ENCODE results near the gene CAPZB.

Gene CAPZB

GRCh38 chr1:19343617-19344350, 141.6 kb downstream of the CAPZB start:
- ATAC-seq, result no peak

- ATAC-seq, result no peak
Measured at GRCh38 chr1:19342894-19343616, 142.3 kb downstream of the CAPZB start.

GRCh38 chr1:19342062-19342750, 143.1 kb downstream of the CAPZB start:
- ATAC-seq, result no peak

DNA sequence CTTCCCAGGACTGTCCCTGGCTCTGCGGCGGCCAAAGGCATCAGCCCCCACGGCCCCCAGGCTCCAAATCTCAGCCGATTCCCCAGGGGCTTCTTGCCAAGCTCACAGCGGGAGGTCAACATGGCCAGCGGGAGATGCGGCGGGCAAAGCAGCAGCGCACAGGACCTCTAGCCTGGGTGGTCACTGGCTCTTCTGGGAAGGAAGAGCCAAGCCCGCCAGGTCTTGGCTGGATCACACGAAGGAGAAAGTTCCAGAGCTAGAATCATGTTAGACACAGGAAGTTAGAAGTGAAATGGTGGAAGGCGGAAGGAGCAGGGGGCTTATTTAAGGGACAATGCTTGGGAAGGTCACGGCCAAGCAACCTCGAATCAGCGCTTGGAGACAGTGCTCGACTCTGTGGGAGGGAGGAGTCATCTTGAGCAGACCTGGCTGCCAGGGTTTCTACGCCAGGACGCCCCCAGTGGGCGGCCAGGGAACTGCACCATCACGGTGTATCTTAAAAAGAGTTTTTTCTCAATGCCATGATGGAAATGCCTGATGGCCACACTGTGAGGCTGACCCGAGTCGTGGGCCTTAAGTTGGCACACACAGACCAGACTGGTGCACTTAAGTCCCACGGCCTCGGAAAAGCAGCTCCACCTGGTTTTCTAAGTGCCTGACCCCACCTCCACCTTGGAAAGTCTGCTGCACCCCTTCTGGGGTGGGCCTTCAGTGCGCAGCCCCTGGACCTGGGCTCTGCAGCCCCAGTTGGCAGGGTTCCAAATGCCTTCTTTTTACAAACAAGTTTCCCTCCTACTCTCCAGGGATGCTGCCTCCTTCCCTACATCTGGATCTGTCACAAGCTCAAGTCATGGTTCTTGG, 143.9 kb downstream of the CAPZB start:
- peak; percentile 61 to 73 for ATAC-seq

- ATAC-seq, result no peak
Measured at GRCh38 chr1:19340387-19340937, 144.9 kb downstream of the CAPZB start.

GRCh38 chr1:19339214-19339861, 146.0 kb downstream of the CAPZB start:
- ATAC-seq, result no peak

DNA sequence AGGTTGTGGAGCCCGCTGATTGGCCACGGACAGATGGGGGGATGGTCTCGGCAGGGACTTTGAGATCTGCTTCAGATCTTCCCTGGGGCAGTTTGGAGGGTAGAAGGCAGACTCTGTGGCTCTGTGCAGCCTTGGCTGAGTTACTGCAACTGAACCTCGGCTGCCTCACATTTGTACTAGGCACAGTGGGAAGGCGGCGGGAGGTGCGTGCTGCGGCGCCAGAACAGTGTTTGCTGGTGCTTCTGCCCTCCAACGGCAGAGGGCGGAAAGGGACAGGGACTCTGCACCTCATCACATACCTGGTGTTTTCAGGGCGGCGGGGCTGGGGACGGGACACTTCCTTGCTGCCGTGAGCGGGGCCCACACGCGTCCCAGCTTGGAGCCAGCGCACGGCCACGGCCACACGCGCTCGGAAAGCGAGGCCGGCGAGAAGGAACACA, 147.0 kb downstream of the CAPZB start:
- ATAC-seq, result no peak

GRCh38 chr1:19337289-19337688, 148.1 kb downstream of the CAPZB start:
- no peak for ATAC-seq

DNA sequence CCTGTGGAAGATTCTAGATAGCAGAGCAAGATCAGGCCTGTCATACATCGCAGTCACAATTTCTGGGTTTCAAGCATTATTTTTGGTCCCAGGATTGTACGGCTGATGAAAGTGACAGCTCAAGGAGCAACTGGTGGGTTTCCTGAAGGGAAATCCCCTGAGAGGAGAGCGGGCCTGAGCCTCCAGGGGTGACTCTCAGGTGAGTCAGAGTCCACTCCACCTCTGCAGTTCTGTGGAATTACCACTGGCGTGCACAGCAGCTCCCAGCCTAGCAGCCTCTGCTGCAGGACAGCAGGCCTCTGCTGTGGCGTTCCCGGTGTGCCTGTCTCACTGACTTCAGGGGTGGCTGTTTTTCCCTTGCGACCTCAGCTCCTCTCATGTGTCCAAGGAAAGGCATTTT, 148.8 kb downstream of the CAPZB start:
- peak; percentile 78 to 82 for ATAC-seq

DNA sequence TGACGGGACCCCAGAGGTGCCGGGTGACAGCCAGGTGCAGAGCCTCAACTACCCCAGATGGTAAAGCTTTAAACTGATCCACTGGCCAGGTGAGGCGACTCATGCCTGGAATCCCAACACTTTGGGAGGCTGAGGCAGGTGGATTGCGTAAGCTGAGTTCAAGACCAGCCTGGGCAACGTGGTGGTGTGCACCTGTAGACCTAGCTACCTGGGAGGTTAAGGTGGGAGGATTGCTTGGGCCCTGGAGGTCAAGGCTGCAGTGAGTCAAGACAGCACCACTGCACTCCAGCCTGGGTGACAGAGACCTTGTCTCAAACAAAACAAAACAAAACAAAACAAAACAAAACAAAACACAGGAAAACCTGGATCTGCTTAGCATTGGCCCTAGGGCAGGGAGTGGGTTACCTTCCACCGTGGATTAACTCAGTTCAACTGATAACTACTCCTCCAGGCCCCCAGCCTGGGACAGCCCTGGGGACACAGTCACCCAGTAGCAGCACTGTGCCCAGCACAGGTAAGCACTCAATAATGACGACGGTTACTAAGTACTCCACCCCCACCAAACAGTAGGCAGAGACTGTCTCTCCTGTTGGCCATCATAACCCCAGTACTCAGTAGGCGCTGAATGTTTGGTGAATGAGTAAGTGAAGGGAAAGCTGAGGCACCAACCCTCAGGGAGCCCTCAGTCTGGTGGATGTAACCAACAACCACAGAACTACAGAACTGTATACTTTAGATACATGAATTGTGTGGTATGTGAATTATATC, 151.6 kb downstream of the CAPZB start:
- no peak for ATAC-seq

DNA sequence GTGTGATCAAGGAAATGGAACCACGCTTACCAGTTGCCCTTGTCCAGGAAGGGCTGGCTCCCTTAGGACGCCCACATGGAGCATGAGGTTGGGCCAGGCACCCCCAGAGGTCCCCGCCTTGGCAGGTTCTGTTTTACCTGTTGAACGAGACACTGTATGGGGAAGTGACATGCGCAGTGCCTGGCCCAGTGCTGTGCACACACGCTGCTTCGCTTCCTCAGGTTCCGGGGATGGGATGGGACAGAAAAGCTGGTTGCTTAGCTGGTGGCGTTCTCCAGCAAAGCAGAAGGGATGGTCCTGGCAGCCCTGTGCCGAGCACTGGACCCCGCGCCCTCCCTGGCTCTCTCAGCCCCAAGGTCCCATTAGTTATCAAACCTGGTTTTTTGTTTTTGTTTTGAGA, 152.5 kb downstream of the CAPZB start:
- ATAC-seq, result no peak

GRCh38 chr1:19331262-19331878, 154.0 kb downstream of the CAPZB start:
- no peak for ATAC-seq

GRCh38 chr1:19330449-19331135, 154.7 kb downstream of the CAPZB start:
- no peak for ATAC-seq

GRCh38 chr1:19329611-19330010, 155.7 kb downstream of the CAPZB start:
- no peak for ATAC-seq

DNA sequence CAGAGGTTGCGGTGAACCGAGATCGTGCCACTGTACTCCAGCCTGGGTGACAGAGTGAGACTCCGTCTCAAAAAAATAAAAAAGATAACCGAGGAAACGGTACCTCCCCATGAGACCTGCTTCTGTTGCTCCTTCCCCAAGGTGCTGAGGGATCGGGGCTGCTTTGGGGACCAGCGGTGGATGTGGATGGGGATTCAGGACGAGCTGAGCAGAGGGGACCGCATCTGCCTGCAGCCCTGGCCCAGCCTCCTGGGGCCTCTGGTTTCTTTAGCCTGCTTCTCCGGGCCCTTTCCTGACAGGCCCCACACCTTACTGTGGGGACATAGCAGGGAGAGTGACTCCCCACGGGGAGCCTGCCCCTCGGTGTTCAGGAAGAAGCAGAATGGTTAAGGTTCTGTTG, 156.2 kb downstream of the CAPZB start:
- ATAC-seq, result no peak

DNA sequence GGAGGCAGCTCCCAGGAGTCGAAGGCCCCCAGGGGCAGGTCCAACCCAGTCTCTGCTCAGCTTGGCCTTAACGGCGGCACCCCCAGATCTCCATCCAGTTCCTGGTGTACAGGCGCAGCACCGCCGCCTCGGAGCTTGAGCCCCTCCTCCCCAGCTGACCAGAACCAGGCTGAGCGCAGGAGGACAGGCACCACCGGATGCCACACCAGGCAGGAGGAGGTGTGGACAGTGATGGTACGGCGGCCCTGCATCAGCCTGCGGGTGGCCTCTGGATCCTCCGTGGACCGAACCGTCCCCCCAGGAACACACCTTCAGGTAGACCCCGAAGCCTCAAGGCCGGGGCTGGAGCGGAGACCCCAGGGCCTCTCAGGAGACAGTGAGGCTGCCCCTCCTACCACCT, 156.9 kb downstream of the CAPZB start:
- ATAC-seq, result no peak

DNA sequence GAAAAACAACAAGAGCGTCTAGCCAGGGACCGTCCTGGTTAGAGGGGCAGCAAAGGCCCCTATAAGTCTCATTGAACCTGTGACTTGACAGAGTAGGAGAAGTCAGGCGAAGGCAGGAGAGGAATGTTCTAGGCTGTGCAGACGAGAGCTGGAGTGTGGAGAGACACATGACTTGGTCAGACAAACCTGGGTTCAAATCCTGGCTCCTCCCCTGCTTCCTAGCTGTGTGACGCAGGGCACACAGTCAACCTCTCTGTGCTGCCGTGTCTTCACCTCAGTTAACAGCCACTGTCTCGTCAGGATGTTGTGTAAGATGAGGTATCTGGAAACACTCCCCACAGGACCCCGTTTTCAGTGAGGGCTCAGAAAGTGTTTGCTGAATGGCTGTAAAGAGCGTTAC, 157.6 kb downstream of the CAPZB start:
- no peak for ATAC-seq

- ATAC-seq, result no peak
Measured at GRCh38 chr1:19327301-19327700, 158.0 kb downstream of the CAPZB start.

DNA sequence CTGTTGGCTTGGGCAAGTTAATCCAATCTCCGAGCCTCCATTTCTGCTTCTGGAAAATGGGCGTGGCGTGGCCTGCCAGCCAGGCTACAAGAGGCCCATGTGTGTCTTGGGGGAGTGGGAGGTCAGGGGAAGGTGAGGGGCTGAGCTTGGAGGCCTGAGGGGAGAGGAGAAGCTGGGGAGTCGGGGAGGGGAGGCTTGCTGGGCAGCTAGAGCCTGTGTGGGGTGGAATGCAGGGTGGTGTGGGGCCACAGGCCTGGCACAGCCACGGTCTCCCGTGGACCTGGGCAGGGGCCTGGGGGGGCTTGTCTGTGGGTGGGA, 158.6 kb downstream of the CAPZB start:
- no peak for ATAC-seq

Data from activated CD4-positive, CD25-positive, alpha-beta regulatory T cell treated with anti-CD3 and anti-CD28 coated beads, Interleukin-2, amount 50 U/mL, for 24 hours (primary cell).